ENCODE results near the gene KRTAP21-3.

The KRTAP21-3 gene

GRCh38 chr21:30726726-30727125 lies 8.1 kb upstream of the KRTAP21-3 start:
- H3K4me3 ChIP-seq (ENCODE audit: low read depth, low read length): no peak overlapping the region
- TF ChIP-seq CTCF (IDR thresholded peaks at IDR 0.05; ENCODE audit: low read depth, low read length, missing control alignments): no peak
- DNase-seq (ENCODE audit: low read depth): no peak

- TF ChIP-seq CTCF (IDR thresholded peaks at IDR 0.05; ENCODE audit: low read depth, low read length, missing control alignments): no peak
- DNase-seq (ENCODE audit: low read depth): no peak
- no peak overlapping the region for H3K4me3 ChIP-seq (ENCODE audit: low read depth, low read length)
Observed at GRCh38 chr21:30719401-30719800, 824 bp upstream of the KRTAP21-3 start.

GRCh38 chr21:30717105-30717504 lies 1.5 kb downstream of the KRTAP21-3 start:
- no peak for DNase-seq (ENCODE audit: low read depth)
- no peak for TF ChIP-seq CTCF (IDR thresholded peaks at IDR 0.05; ENCODE audit: low read depth, low read length, missing control alignments)
- no peak overlapping the region for H3K4me3 ChIP-seq (ENCODE audit: low read depth, low read length)

- H3K4me3 ChIP-seq (ENCODE audit: low read depth, low read length): no peak overlapping the region
- no peak for TF ChIP-seq CTCF (IDR thresholded peaks at IDR 0.05; ENCODE audit: low read depth, low read length, missing control alignments)
- no peak for DNase-seq (ENCODE audit: low read depth)
Observed at GRCh38 chr21:30714946-30715345, 3.6 kb downstream of the KRTAP21-3 start.

GRCh38 chr21:30714456-30714855 lies 4.1 kb downstream of the KRTAP21-3 start:
- no peak for TF ChIP-seq CTCF (IDR thresholded peaks at IDR 0.05; ENCODE audit: low read depth, low read length, missing control alignments)
- H3K4me3 ChIP-seq (ENCODE audit: low read depth, low read length): no peak overlapping the region
- DNase-seq (ENCODE audit: low read depth): no peak

- H3K4me3 ChIP-seq (ENCODE audit: low read depth, low read length): no peak overlapping the region
- no peak for DNase-seq (ENCODE audit: low read depth)
- no peak for TF ChIP-seq CTCF (IDR thresholded peaks at IDR 0.05; ENCODE audit: low read depth, low read length, missing control alignments)
Observed at GRCh38 chr21:30713766-30714165, 4.8 kb downstream of the KRTAP21-3 start.

GRCh38 chr21:30710499-30710898 lies 8.1 kb downstream of the KRTAP21-3 start:
- no peak for TF ChIP-seq CTCF (IDR thresholded peaks at IDR 0.05; ENCODE audit: low read depth, low read length, missing control alignments)
- DNase-seq (ENCODE audit: low read depth): no peak
- no peak overlapping the region for H3K4me3 ChIP-seq (ENCODE audit: low read depth, low read length)

Data from GM12864 (cell line).